Progenitor cell of endocrine pancreas (in vitro differentiated cells): Measurements from ENCODE around the gene IGFBP6. TPM values are rescaled to one million over a fixed set of nuclear protein-coding genes. Genes with fewer than 3 reads are reported as not detected.

ENCODE experiments used
- DNase-seq: peaks from one replicate; pipeline ENCODE4 v3.0.0; 2021; ENCODE audit warnings: low spot score; ENCODE audit not compliant: unreplicated experiment
- H3K27ac Mint-ChIP-seq: 2 replicates; pipeline ENCODE4 v1.8.0; 2021; ENCODE audit warnings: mild to moderate bottlenecking, moderate library complexity, mixed read lengths
- H3K27me3 Mint-ChIP-seq: 2 replicates; pipeline ENCODE4 v1.8.0; 2021; ENCODE audit warnings: mixed read lengths
- H3K36me3 Mint-ChIP-seq: 2 replicates; pipeline ENCODE4 v1.8.0; 2022; ENCODE audit warnings: mixed read lengths; ENCODE audit not compliant: insufficient read depth
- H3K4me1 Mint-ChIP-seq: 2 replicates; pipeline ENCODE4 v1.8.0; 2021; ENCODE audit warnings: low read depth, mixed read lengths
- H3K4me3 Mint-ChIP-seq: 2 replicates; pipeline ENCODE4 v1.8.0; 2021; ENCODE audit warnings: low read depth, mild to moderate bottlenecking, moderate library complexity, mixed read lengths
- H3K9me3 Mint-ChIP-seq: 2 replicates; pipeline ENCODE4 v1.8.0; 2021; ENCODE audit warnings: low read depth, mixed read lengths
- CTCF ChIP-seq: fragments of 200-600 bp; sonication (generic); IDR thresholded peaks from one replicate; pipeline ENCODE4 v1.5.0; 2021; ENCODE audit warnings: antibody characterized with exemption, mild to moderate bottlenecking; ENCODE audit not compliant: unreplicated experiment
- total RNA-seq: library from RNA; stranded (reverse); gene quantifications from 2 replicates; pipeline ENCODE4 v1.2.1, GENCODE V29; 2021

Gene IGFBP6
- total RNA-seq, 1 donor from 2014 or later, result 25.7 TPM

- Mint-ChIP-seq H3K4me1 (peaks cover 23% of the 10 kb centered on the region), H3K27ac (no peak overlapping the region)
- no peak for DNase-seq
Observed at GRCh38 chr12:53070877-53071492, 26.5 kb upstream of the IGFBP6 start.

GRCh38 chr12:53071591-53072551, 25.6 kb upstream of the IGFBP6 start:
- Mint-ChIP-seq H3K4me1 (peaks cover 28% of the 10 kb centered on the region), H3K9me3 (no peaks in the 10 kb centered on the region), H3K27ac (peak overlapping the region; percentile 87), H3K4me3 (peak overlapping the region; percentile 15), H3K27me3 (no peaks in the 10 kb centered on the region), H3K36me3 (peaks cover 23% of the 10 kb centered on the region)
- no peak for DNase-seq
- TF ChIP-seq CTCF, result no peak

More at GRCh38 chr12:53070877-53071492, 26.5 kb upstream of the IGFBP6 start:
- no peaks in the 10 kb centered on the region for H3K27me3 Mint-ChIP-seq
- peaks cover 23% of the 10 kb centered on the region for H3K36me3 Mint-ChIP-seq
- no peak for TF ChIP-seq CTCF
- H3K4me3 Mint-ChIP-seq, result no peak overlapping the region
- H3K9me3 Mint-ChIP-seq, result no peaks in the 10 kb centered on the region

DNA sequence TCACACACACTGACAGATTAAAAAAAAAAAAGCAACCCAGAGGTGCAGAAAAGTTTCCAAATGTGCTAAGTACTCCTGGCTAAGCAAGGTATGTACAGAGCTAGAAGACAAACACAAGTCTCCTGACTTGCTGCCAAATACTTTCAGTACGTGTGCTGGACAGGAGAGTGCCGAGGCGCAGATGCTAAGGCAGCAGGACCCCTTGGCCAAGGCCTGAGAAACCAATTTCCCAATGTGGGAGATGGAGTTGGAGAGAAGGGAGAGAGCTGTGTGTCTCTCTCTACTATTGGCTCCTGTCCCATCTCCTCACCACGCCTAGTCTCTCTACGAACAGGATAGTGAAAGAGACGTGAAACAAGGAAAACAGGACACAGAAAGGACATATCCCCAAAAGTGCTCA, 23.6 kb upstream of the IGFBP6 start:
- Mint-ChIP-seq H3K4me1 (peaks cover 44% of the 10 kb centered on the region), H3K27me3 (no peaks in the 10 kb centered on the region), H3K27ac (no peak overlapping the region), H3K9me3 (no peaks in the 10 kb centered on the region), H3K4me3 (no peak overlapping the region), H3K36me3 (peaks cover 23% of the 10 kb centered on the region)
- no peak for TF ChIP-seq CTCF
- DNase-seq, result no peak

- DNase-seq, result no peak
- TF ChIP-seq CTCF, result no peak
- Mint-ChIP-seq H3K27ac (no peak overlapping the region), H3K4me1 (peaks cover 44% of the 10 kb centered on the region), H3K4me3 (no peak overlapping the region), H3K9me3 (no peaks in the 10 kb centered on the region), H3K36me3 (peaks cover 22% of the 10 kb centered on the region), H3K27me3 (no peaks in the 10 kb centered on the region)
Observed at GRCh38 chr12:53074283-53074998, 23.0 kb upstream of the IGFBP6 start.

- DNase-seq, result no peak
- H3K4me3 Mint-ChIP-seq, result no peak overlapping the region
- peaks cover 22% of the 10 kb centered on the region for H3K36me3 Mint-ChIP-seq
- no peak for TF ChIP-seq CTCF
- no peaks in the 10 kb centered on the region for H3K9me3 Mint-ChIP-seq
- H3K4me1 Mint-ChIP-seq, result peaks cover 47% of the 10 kb centered on the region
- no peak overlapping the region for H3K27ac Mint-ChIP-seq
- no peaks in the 10 kb centered on the region for H3K27me3 Mint-ChIP-seq
Observed at GRCh38 chr12:53074999-53075370, 22.5 kb upstream of the IGFBP6 start.
